Activated CD8-positive, alpha-beta T cell treated with anti-CD3 and anti-CD28 coated beads for 36 hours (primary cell): Measurements from ENCODE around the gene KCNN1. TPM values are rescaled to one million over a fixed set of nuclear protein-coding genes. Genes with fewer than 3 reads are reported as not detected.
A peak's percentile ranks its signal among the peaks of the same experiment; 100 is the strongest.
"Not testable (repeated sequence)": the region's sequence is repeated elsewhere in the genome, so short reads cannot be mapped to it uniquely, and the experiment has no call there.

Experiments
- ATAC-seq: fragments of 200-7000 bp; cut with Tn5 transposase; one replicate; pipeline ENCODE4 v1.10.0; 2021; ENCODE audit warnings: mild to moderate bottlenecking, moderate library complexity
- CTCF ChIA-PET: fragments of 350-600 bp; sonication (Branson Sonifier 250); formaldehyde crosslinking; loops from one replicate; lab custom pipeline; 2021; ENCODE audit warnings: antibody characterized with exemption; lab: Charles Lee
- POLR2A ChIA-PET: fragments of 350-600 bp; sonication (Branson Sonifier 250); formaldehyde crosslinking; loops from one replicate; lab custom pipeline; 2021; ENCODE audit warnings: antibody characterized with exemption; lab: Charles Lee
- DNase-seq: peaks from one replicate; pipeline ENCODE4 v3.0.0-alpha.2; 2020
- H3K27ac Mint-ChIP-seq: one replicate; pipeline ENCODE4 v1.8.0; 2021; ENCODE audit warnings: mild to moderate bottlenecking, mixed read lengths
- H3K27me3 Mint-ChIP-seq: one replicate; pipeline ENCODE4 v1.8.0; 2021; ENCODE audit warnings: mixed read lengths
- H3K36me3 Mint-ChIP-seq: one replicate; pipeline ENCODE4 v1.8.0; 2021; ENCODE audit warnings: low read depth, mixed read lengths
- H3K4me1 Mint-ChIP-seq: one replicate; pipeline ENCODE4 v1.8.0; 2021; ENCODE audit warnings: low read depth, mixed read lengths
- H3K4me3 Mint-ChIP-seq: one replicate; pipeline ENCODE4 v1.8.0; 2021; ENCODE audit warnings: mild to moderate bottlenecking, moderate library complexity, mixed read lengths
- H3K9me3 Mint-ChIP-seq: one replicate; pipeline ENCODE4 v1.8.0; 2021; ENCODE audit warnings: mixed read lengths
- intact Hi-C: fragments of 100-400 bp; cut with micrococcal nuclease; formaldehyde crosslinking; loops from one replicate; pipeline ENCODE4 v1.10.0; 2022
- total RNA-seq, 2 experiments: library from RNA; stranded (reverse); gene quantifications; one replicate each; pipeline ENCODE4 v1.2.3, GENCODE V29; 2021
- TF ChIP-seq, protein P1 (sequence below): fragments of 200-600 bp; IDR thresholded peaks from one replicate; pipeline ENCODE4 v1.8.0; 2022; ENCODE audit warnings: antibody characterized with exemption, mild to moderate bottlenecking

Gene KCNN1
- total RNA-seq, 2 experiments from 2014 or later: 0.25 to 1.7 TPM

DNA sequence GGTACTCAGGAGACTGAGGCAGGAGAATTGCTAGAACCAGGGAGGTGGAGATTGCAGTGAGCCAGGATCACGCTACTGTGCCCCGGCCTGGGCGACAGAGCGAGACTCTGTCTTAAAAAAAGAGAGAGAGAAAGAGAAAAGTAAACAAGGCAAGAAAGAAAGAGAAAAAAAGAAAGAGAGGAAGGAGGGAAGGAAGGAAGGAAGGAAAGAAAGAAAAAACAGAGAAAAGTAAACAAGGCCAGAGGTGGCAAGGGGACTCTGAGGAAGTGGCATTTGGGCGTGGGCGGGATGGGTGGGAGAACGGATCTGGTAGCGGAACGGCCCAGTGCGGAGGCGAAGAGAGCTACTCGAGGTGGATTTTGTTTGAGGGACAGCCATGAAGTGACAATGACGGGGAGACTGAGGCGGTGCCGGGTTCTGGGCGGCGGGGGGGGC lies 33.6 kb downstream of the KCNN1 start:
- peaks cover 7% of the 10 kb centered on the region for H3K36me3 Mint-ChIP-seq
- CTCF ChIA-PET: interaction anchor here (1.5 to 5.3 kb wide), 4 partner anchors 54 to 67 kb away, joined by 7 to 27 read pairs (median 14); partner anchors contain the start of gene CCDC124
- ATAC-seq: no peak
- H3K4me3 Mint-ChIP-seq: peak overlapping the region; percentile 90
- H3K9me3 Mint-ChIP-seq: no peaks in the 10 kb centered on the region
- H3K27ac Mint-ChIP-seq: peak overlapping the region; percentile 98
- H3K27me3 Mint-ChIP-seq: no peaks in the 10 kb centered on the region
- intact Hi-C loops: loop anchor here (10.0 kb wide), 1 partner anchor 154 kb away; the partner anchor contains the start of gene PIK3R2
- DNase-seq: no peak
- TF ChIP-seq, protein P1, sequence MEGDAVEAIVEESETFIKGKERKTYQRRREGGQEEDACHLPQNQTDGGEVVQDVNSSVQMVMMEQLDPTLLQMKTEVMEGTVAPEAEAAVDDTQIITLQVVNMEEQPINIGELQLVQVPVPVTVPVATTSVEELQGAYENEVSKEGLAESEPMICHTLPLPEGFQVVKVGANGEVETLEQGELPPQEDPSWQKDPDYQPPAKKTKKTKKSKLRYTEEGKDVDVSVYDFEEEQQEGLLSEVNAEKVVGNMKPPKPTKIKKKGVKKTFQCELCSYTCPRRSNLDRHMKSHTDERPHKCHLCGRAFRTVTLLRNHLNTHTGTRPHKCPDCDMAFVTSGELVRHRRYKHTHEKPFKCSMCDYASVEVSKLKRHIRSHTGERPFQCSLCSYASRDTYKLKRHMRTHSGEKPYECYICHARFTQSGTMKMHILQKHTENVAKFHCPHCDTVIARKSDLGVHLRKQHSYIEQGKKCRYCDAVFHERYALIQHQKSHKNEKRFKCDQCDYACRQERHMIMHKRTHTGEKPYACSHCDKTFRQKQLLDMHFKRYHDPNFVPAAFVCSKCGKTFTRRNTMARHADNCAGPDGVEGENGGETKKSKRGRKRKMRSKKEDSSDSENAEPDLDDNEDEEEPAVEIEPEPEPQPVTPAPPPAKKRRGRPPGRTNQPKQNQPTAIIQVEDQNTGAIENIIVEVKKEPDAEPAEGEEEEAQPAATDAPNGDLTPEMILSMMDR: no peak
- POLR2A ChIA-PET: interaction anchor here (0.6 to 2.7 kb wide), 11 partner anchors 9 to 140 kb away, joined by 3 to 14 read pairs (median 4); partner anchors contain the start of genes CCDC124 and RPL18A
- H3K4me1 Mint-ChIP-seq: peaks cover 18% of the 10 kb centered on the region

DNA sequence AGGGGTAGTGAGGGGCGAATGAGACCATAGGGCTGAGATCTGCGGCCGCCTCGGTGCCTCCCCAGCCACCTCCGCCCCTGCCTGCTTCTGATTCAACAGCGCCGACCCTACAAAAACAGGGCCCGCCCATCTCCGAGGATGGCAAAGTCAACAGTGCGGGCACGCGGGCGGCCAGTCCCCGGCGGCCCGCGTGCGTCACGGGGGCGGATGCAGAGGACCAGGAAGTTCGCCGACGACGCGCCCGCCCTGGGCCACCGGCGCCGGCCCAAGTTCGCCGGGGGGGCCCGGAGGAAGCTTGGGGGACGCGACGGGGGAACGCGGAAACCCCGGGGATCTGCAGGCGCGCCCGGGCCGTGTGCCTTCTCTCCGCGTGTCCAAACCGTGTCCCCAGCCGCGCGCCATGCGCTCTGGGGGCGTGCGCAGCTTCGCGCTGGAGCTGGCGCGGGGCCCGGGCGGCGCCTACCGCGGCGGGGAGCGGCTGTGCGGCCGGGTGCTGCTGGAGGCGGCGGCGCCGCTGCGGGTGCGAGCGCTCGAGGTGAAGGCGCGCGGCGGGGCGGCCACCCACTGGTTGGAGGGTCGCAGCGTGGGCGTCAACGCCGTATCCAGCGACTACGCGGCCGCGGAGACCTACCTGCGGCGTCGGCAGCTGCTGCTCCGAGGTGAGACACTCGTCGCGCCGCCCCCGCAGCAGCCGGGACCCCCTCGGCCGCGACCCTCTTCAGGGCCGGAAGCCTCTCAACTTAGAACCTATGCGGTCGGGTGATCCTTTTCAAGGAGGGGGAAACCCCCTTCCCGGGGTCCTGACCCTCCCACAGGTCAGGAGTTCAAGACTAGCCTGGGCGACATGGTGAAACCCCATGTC lies 34.2 kb downstream of the KCNN1 start:
- H3K4me1 Mint-ChIP-seq: peaks cover 18% of the 10 kb centered on the region
- CTCF ChIA-PET: interaction anchor here (1.5 to 5.3 kb wide), 4 partner anchors 54 to 67 kb away, joined by 7 to 27 read pairs (median 14); partner anchors contain the start of gene CCDC124
- H3K27ac Mint-ChIP-seq: peak overlapping the region; percentile 98
- POLR2A ChIA-PET: interaction anchor here (0.6 to 2.7 kb wide), 16 partner anchors 9 to 141 kb away, joined by 3 to 14 read pairs (median 3); partner anchors contain the start of genes CCDC124 and RPL18A
- peaks cover 7% of the 10 kb centered on the region for H3K36me3 Mint-ChIP-seq
- H3K9me3 Mint-ChIP-seq: no peaks in the 10 kb centered on the region
- H3K4me3 Mint-ChIP-seq: peak overlapping the region; percentile 90
- TF ChIP-seq, protein P1: no peak
- ATAC-seq (peak; percentile 86), DNase-seq (peak; percentile 98)
- no peaks in the 10 kb centered on the region for H3K27me3 Mint-ChIP-seq
- intact Hi-C loops: loop anchor here (10.0 kb wide), 1 partner anchor 154 kb away; the partner anchor contains the start of gene PIK3R2

DNA sequence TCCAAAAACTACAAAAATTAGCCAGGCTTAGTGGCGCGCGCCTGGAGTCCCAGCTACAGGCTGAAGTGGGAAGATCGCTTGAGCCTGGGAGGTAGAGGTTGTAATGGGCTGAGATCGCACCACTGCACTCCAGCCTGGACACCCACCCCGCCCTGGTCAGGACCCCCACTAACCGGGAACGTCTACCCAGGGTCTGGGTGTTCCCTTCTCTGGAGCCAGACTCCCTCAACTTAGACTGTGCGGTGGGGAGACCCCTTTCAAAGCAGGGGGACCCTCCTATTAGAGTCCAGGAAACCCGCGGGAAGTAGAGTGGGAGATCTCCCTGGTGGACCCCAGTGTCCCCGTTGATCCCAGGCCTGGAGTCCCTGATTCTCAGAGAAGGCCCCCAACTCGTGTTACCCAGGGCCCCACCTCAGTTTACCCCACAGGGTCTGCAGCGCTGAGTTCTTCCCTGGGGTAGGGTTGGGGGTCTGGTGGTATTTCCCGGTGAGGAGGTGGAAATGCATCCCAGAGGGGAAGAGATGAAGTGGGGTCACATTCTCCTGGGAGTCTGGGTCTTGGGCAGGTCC lies 35.0 kb downstream of the KCNN1 start:
- intact Hi-C loops: loop anchor here (10.0 kb wide), 1 partner anchor 153 kb away; the partner anchor contains the start of gene PIK3R2
- DNase-seq (no peak), ATAC-seq (no peak)
- TF ChIP-seq, protein P1: no peak
- Mint-ChIP-seq H3K36me3 (peaks cover 13% of the 10 kb centered on the region), H3K9me3 (no peaks in the 10 kb centered on the region), H3K4me1 (peaks cover 17% of the 10 kb centered on the region), H3K27me3 (no peaks in the 10 kb centered on the region), H3K27ac (peak overlapping the region; percentile 90), H3K4me3 (peak overlapping the region; percentile 90)
- ChIA-PET CTCF (interaction anchor here (1.5 to 5.3 kb wide), 4 partner anchors 57 to 85 kb away, joined by 5 to 27 read pairs (median 13); partner anchors contain the start of genes CCDC124 and IL12RB1), POLR2A (interaction anchor here (0.8 to 2.7 kb wide), 12 partner anchors 12 to 164 kb away, joined by 3 to 14 read pairs (median 3); partner anchors contain the start of genes CCDC124 and RPL18A)

DNA sequence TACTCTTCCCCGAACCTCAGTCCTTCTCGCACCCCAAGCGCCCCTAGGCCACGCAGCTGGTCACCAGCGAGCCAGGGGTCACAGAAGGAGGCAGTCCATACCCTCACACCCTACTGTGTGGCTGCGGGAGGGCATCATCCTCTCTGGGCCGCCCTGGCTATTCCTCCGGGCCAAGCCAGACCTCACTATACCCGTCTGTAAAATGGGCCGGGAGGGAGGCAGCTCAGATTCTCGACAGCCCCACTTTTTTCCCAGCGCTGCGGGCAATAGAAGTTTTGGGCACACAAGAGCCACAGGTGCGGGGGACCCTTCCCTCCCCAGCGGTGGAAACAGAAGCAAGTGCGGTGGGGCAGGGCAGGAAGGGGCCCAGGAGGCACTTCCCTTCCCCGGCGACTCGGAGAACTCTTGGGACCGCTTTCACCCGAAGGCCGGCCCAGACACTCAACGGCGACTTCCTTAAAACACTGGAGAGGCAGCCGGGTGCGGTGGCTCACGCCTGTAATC lies 35.5 kb downstream of the KCNN1 start:
- ChIA-PET POLR2A (interaction anchor here (1.2 to 1.3 kb wide), 2 partner anchors 59 to 164 kb away, joined by 3 to 4 read pairs; no protein-coding TSS in a partner anchor), CTCF (interaction anchor here (1.4 to 5.3 kb wide), 4 partner anchors 56 to 85 kb away, joined by 5 to 27 read pairs (median 12); partner anchors contain the start of gene IL12RB1)
- intact Hi-C loops: loop anchor here (10.0 kb wide), 1 partner anchor 152 kb away; the partner anchor contains the start of gene PIK3R2
- DNase-seq (peak; percentile 28), ATAC-seq (no peak)
- peak overlapping the region; percentile 90 for H3K27ac Mint-ChIP-seq
- H3K4me3 Mint-ChIP-seq: peak overlapping the region; percentile 90
- peaks cover 21% of the 10 kb centered on the region for H3K4me1 Mint-ChIP-seq
- H3K27me3 Mint-ChIP-seq: no peaks in the 10 kb centered on the region
- H3K36me3 Mint-ChIP-seq: peaks cover 14% of the 10 kb centered on the region
- TF ChIP-seq, protein P1: no peak
- H3K9me3 Mint-ChIP-seq: no peaks in the 10 kb centered on the region

DNA sequence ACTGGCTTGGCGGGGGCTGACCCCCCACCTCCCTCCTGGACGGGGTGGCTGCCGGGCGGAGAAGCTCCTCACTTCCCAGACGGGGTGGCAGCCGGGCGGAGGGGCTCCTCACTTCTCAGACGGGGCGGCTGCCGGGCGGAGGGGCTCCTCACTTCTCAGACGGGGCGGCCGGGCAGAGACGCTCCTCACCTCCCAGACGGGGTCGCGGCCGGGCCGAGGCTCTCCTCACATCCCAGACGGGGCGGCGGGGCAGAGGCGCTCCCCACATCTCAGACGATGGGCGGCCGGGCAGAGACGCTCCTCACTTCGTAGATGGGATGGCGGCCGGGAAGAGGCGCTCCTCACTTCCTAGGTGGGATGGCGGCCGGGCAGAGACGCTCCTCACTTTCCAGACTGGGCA lies 38.8 kb downstream of the KCNN1 start:
- ChIA-PET POLR2A (interaction anchor here (3.9 kb wide), 1 partner anchor 51 kb away, joined by 24 read pairs; no protein-coding TSS in a partner anchor), CTCF (interaction anchor here (0.7 to 6.1 kb wide), 3 partner anchors 39 to 53 kb away, joined by 3 to 151 read pairs (median 3); no protein-coding TSS in a partner anchor)
- not testable (repeated sequence) for DNase-seq, H3K4me3 Mint-ChIP-seq, ATAC-seq, H3K27me3 Mint-ChIP-seq, H3K27ac Mint-ChIP-seq, H3K9me3 Mint-ChIP-seq
- Mint-ChIP-seq H3K36me3 (peaks cover 32% of the 10 kb centered on the region), H3K4me1 (peaks cover 26% of the 10 kb centered on the region)
- intact Hi-C loops: loop anchor here (10.0 kb wide), 1 partner anchor 149 kb away; the partner anchor contains the start of gene PIK3R2
